NCI-H2081 (cell line): ENCODE results near the gene ADCK1.
A peak's percentile ranks its signal among the peaks of the same experiment; 100 is the strongest.
"Not testable (repeated sequence)": the region's sequence is repeated elsewhere in the genome, so short reads cannot be mapped to it uniquely, and the experiment has no call there.

Experiments used
- DNase-seq, 2 experiments: peaks; one replicate each; lab custom pipeline; 2025; lab: John Stamatoyannopoulos, UW

The ADCK1 gene

DNA sequence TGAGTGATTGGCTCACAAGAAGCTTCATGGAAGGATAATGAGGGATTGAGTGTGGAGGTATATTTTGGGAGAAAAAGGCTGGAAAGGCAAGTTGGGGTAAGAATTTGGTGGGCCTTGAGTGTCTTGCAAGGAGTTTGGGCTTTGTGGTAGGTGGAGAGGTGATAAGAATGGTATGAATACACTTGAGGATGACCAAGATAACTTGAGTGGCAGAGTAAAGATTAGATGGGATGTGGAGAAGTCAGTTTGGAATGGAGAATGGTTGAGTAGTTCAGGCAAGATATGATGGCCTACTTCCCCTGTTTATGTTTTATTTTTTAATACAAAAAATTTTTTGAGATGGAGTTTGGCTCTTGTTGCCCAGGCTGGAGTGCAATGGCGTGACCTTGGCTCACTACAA is 9.1 kb downstream of the ADCK1 start:
- DNase-seq, result no peak

DNA sequence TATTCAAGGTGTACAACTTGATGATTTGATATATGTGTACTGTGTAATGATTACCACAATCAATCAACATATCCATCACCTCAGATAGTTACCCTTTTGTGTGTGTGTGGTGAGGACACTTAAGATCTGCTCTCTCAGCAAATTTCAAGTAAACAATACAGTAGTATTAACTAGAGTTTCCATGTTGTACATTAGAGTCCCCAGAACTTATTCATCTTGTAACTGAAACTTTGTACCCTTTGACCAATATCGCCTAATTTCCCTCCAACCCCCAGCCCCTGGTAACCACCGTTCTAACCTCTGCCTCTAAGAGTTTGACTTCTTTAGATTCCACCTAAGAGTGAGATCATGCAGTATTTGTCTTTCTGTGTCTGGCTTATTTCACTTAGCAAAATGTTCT is 12.1 kb downstream of the ADCK1 start:
- DNase-seq, result no peak

DNA sequence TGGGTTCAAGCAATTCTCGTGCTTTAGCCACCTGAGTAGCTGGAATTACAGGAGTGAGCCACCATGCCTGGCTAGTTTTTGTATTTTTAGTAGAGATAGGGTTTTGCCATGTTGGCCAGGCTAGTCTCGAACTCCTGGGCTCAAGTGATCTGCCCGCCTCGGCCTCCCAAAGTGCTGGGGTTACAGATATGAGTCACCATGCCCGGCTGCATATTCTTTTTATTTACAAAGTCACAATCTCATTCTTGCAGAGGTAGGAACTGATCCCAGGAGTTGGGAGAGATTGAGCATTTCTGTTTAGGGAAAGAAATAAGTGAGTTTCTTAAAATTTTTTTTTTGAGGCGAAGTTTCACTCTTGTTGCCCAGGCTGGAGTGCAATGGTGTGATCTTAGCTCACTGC is 12.8 kb downstream of the ADCK1 start:
- DNase-seq, result not testable (repeated sequence)

DNA sequence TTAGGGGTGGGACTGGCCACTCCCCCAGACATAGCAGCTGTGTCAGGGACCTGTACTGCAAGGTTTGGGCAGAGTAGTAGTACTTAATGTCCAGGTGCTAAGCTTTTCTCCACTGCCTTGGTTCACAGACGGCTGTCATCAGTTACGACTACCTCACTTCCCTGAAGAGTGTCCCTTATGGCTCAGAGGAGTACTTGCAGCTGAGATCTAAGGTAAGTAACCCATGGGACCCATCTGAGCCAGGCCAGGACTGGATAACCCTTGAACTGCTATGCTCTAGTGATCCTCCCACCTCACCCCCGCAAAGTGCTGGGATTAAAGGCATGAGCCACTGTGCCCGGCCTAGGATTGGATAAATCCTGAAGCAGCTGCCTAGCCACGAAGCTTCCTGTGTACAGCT is 22.4 kb downstream of the ADCK1 start:
- no peak for DNase-seq

DNA sequence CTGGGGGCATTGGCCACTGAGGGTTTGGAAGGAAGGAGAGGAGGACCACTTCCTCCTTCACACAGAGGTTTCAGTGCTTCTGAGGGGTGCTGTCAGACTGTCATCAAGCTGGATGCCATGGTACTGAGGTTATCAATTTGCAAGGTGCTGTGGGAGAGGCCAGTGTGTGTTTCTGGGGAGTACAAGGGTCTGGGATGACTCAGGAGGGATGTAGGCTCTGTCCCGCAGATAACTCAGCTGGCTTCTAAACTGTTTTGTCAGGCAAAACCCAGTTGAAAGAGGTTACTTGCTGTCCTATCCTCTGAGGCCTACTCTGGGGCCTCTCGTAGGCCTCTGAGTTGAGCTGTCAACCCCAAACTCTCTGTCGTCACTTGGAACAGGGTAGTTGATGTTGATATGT is 22.8 kb downstream of the ADCK1 start:
- DNase-seq, result no peak

DNA sequence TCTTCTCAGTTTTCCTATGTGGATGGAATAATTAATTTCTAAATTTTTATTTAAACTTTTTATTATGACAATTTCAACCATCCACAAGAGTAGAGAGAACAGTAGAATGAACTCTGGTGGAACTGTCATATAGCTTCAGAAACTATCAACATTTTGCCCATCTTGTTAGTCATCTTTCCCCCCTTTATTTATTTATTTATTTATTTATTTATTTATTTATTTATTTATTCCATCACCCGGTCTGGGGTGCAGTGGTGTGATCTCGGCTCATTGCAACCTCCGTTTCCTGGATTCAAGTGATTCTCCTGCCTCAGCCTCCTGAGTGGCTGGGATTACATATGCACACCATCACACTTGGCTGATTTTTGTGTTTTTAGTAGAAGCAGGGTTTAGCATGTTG is 23.5 kb downstream of the ADCK1 start:
- no peak for DNase-seq

DNA sequence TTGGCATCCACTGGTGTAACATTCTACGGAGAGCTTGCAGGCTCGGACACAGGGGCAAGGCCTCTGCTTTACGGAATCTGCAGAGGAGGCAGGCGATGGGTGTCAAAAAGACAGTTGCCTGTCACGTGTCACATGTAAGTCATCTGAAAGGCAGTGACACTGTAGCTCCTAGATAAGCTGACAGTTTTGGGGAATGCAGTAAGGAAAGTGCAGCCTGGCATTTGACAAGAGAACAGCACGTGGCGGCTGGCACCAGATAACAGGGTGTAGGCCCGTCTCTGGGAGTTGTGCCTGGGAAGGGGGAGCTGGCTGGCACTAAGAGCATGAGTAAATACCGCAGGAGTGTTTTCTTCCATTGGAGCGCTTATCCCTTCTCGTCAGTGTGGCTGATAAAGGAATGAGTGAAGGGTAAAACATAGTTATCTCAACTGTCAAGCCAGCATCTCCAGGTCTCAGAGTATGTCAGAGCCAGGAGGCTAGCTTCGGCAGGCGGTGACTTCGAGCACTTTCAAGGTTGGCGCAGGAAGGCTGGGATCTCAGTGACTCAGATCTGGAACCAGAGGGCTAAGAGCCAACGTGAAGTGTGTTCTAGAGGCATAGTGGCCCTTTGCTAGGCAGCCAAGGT is 26.1 kb downstream of the ADCK1 start:
- no peak for DNase-seq

DNA sequence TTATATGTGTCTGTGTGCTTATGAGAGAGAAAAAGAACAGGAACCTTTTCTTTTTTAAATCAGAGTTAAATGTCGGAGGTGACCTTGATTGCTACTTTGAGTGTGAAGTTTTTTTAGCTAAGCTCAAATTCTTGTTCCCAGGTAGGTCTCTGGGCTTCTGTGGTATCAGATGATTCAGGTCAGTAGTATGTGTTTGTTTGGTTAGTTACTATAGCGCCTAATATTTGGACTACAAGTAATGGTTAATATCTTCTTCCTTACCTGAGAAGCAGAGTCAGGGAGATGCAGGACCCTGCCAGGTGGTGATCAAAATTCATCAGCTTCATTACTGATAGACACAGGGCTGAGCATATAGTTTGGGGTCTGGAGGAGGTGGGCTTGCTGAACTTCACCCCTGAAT is 30.8 kb downstream of the ADCK1 start:
- DNase-seq, result no peak

DNA sequence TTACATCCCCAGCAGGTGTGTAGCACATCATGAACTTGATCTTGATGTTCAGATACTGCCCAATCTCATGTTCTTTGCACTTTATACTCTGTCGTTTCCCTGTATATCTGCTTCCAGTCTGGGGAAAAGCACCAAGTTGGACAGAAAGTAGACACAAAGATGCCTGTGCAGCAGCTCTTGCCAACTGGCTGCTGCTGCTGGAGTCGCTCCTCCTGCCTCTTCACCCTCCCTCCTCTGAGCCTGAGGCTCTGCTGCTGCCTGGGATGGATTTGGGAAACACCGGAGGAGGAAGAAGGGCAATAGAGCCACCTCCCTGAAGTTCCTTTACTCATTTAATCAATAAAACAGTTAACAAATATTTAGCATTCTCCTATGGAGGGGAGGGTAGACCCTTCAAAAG is 32.4 kb downstream of the ADCK1 start:
- DNase-seq, result no peak

DNA sequence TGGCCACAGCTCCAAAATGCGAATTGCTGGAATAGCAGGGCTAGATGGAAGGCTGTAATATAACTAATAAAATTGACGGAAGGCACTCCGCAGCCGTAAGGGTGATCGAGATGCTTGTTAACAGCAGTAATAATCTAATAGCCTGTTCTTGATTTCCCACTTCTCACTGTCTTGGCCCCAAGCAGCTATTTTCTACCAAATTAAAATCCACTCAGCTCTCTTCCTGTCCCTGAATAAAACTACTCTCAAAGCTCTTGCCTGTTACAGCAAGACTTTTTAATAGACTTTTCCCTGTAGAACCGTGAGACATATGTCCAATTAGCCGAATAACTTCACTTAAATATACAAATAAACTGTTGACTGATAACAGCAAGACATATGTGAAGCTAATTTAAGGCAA is 38.0 kb downstream of the ADCK1 start:
- no peak for DNase-seq

DNA sequence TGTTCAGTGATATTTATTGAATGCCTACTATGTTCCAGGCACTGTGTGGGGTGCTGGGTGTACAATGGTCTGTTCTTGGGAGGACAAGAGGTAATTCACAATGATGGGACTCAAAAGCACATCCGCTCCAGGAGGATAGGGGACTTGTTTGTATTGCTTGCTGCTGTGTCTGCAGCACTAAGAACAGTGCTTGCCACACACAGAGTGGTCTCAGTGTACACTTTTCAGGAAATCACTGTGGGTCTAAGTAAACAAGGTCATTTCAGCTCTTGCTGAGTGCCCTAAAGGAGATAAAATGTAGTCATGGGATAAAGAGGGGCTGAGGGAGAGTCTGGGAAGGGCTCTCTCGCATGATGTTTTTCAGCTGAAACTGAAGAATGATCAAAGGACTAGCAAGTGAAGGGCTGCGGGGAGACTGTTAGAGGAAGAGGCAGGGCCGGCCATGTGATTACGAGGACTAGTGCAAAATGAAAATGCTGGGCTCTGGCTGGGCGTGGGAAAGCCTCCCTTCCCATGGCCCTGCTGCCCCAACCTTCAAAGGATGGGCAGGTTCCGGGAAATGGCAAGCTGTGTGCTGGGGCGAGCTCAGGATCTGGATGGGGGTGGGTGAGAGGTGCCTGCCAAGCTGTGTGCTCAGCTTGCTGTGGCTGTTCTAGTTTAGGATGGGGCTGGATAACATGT is 39.1 kb downstream of the ADCK1 start:
- no peak for DNase-seq

DNA sequence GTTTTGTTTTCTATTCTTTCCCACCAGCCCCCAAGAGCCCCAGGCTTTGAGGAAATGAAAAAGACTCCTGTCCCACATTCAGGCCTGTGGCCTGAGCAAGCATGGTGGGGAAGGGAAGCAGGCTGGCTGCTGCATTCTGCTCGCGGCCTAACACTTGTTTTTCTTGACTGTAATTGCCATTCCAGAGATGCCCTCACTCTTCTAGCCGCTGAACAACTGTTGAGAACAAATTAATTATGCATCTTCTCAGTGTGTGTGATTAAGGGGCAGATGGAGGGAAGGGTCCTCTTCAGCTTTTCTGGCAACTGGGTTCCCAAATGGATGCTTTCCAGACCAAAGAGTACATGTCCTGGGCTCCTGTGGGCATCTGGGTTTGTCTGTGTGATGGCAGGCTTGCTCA is 43.3 kb downstream of the ADCK1 start:
- no peak for DNase-seq

DNA sequence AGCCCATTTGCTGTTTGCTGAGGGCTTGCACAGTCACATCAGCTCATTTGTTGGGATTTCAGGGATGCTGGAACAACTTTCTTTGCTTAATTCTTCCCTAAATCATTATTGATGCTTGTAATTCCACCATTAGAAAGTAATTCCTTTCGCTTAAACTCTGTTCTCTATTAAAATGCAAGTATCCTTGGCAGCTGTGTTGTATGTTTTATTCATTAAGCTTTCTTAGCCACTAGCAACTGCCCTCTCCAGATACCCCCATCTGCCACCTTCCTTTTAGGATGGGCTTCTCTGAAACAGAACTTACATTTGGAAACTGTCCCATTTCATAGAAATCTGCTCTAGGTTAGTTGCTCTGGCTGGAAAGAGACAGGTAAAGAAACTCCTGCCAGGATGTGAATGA is 43.7 kb downstream of the ADCK1 start:
- DNase-seq, result no peak

DNA sequence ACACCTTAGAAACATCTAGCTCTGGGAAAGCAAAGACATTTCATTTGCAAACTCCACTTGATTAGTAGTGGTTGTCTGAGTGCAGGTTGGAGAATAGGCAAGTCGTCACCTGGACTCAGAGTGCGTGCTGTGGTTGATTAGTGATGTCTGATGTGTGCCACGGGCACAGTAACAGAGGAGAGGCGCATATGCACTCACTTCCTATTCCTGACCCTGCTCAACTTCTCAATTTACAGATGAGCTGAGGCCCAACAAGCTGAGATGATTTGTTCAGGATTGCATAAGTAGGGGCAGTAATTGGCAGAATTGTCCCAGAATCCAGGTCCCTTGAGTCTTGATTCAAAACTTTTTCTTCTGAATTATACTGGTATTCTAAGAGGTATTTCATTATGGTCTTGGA is 44.9 kb downstream of the ADCK1 start:
- DNase-seq, result no peak

DNA sequence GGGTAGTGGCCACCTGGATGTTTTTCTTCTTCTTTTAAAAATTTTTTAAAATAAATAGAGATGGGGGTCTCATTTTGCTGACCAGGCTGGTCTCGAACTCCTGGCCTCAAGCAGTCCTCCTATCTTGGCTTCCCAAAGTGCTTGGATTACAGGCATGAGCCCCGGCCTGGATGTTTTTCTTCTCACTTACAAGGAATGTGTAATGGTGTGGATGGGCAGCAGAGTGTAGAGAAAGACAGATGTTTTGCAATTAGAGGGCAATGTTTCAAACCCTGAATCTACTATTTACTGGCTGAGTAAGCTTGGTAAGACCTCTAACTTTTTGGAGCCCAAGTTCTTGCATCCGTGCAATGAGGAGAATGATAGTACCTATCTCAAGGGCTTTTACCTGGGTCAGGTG is 48.1 kb downstream of the ADCK1 start:
- DNase-seq, result no peak

DNA sequence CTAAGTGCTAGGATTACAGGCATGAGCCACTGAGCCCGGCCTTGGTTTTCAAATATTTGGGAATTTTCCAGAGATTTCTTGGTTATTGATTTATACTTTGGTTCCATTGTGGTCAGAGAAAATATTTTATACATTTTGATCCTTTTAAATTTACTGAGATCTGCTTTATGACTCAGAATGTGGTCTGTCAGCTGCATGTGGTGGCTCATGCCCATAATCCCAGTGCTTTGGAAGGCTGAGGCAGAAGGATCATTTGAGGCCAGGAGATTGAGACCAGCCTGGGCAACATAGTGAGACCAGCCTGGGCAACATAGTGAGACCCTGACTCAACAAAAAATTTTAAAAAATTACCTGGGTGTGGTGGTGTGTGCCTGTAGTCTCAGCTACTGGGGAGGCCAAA is 49.8 kb downstream of the ADCK1 start:
- no peak for DNase-seq

DNA sequence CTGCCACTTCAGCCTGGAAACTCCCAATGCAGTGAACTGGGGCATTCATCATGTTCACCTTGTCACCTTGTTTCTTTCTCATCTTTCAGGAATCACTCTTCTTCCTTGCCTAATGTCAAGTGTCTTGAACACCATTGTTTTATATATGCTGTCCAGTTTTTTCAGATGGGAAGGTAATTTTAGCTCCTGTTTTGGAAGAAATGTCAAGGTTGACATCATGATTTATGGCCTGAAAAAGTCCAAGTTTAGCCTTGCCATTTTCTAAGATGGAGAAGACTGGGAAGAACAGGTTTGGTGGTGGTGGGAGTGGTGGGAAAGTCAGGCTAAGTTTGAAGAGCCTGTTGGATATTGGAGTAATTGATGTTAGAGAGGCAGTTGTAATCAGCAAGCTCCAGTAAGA is 54.0 kb downstream of the ADCK1 start:
- DNase-seq, result no peak

DNA sequence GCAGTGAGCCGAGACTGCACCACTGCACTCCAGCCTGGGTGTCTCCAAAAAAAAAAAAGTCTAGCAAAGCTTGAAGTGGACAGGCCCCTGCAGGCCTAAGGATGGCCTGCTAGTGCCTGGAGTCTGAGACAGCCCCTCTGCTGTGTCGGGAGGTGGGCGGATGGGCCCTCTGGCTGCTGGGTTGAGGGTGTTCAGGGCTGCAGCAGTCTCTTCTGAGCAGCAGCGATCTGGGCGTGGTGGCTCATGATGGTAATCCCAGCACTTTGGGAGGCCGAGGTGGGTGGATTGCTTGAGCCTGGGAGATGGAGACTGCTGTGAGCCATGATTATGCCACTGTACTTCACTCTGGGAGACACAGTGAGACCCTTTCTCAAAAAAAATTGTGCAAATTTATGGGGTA is 57.0 kb downstream of the ADCK1 start:
- DNase-seq, result no peak

DNA sequence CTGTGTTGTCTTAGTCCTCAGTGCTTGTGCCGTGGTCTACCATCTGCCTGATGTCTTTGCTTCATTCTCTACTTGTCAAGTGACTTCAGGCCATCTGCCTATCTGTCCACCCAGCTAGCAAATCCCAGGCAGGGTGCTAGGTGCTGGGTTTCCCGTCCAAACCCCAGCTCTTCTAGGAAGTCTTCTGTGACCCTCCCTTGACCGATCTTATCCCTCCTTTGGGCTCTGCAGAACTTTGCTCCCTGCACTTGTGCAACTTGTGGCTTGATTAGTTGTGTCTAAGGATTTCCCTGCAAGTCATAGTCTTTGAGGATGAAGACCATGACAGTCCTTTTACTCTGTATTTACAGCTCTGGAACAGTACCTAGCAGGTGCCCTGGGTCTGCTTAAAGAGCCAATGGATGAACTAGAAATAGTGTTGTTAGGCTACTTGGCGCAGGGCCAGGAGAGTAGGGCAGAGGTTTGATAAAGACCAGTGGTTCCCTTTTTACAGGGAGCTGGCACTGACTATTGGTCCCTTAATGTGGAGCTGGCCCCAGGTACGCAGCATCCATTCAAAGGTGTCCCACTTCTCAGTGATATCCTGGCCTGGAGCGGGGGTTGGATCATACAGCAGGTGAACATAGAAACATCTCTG is 60.1 kb downstream of the ADCK1 start:
- no peak for DNase-seq

DNA sequence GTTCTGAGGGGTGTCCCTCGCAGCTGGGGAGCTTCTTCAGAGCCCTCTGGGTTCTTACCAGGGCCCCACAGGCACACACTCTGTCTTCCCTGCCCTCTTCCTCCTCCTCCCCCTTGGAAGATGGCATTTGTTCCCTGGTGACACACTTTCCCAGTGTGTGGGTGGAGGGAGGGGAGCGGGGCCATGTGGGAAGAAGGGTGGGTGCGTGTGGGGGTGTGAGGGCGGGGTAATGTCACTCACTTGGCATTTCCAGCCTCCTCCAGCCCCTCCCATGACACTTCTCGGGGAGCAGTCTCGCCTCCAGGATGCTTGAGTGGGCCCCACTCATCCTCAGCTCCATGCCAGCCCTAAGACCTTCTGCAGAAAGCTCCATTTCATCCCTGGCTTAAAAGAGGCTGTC is 61.3 kb downstream of the ADCK1 start:
- no peak for DNase-seq

DNA sequence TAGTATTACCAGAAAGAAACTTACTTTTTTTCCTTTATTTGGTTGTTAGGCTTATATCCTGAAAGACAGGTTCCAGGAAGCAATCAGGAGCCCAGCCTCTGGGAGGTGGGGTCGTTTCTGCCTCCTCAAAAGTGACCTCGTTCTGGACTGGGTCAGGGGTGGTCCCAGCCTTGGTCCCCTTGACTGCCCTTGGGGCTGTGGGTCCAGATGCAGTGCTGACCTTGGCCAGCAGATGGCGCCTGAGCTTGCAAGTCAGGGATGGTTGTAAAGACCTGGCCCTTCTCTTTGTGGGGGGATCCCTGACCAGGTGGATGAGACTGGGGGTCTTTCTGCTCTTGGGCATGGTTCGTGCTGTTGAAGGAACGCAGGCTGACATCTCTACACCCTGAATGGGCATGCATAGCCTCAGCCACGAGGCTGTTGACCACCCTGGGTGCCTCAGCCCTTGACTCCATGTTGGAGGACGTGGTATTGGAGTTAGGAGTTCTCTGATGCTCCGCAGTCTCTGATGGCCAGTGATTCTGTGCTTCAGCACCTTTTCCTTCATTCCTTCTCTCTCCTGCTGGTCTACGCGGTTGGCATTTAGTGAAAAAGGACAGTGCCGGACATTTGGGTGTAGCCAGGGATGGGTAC is 62.4 kb downstream of the ADCK1 start:
- peak; percentile 40 to 52 for DNase-seq

DNA sequence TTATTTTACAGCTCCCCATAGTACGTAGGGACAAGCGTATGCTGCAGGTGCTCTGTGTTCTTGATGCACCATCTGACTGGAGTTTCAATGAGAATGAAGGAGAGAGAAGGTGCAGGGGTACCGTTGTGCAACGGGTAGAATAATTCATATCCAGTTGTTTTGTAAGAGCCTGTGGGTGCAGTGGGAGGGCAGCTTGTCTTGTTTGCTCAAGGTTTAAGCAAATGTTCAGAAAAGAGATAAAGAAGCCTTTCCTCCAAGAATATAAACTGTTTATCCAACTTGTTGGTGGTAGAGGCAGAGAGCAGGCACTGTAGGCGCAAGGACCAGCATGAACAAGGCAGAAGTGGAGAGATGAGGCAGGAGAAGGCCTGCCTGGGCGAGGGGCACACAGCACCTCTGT is 64.2 kb downstream of the ADCK1 start:
- no peak for DNase-seq

DNA sequence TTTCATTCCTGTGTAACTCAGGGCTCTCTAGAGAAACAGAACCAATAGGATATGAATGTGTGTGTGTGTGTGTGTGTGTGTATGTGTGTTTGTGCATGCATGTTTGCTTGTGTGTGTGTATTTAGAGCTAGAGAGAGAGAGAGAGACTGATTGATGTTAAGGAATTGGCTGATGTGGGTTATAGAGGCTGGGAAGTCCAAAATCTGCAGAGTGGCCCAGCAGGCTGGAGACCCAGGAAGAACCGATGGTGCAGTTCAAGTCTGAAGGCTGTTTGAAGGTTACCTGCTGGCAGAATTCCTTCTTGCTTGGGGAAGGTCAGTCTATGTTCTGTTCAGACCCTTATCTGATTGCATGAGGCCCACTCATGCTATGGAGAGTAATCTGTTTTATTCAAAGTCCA is 64.7 kb downstream of the ADCK1 start:
- no peak for DNase-seq
